ENCODE measurements around the gene NOG.

DNA sequence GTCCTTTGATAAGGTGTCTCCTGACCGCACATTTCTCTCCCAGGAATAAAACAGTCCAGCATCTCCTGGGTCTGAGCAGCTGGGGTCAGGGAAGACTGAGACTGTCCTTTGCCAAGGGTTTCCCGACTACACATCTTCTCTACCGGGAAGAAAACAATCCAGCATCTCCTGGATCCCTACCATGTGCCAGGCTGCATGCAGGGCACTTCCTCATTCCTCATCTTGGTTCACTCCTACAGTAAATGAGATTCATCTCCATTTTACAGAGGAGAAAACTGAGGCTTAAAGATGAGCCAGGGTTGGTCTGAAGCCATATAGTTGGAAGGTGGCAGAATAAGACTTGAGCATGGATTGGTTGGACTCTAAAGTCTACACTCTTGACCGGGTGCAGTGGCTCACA lies 36.7 kb downstream of the NOG start:
- TF ChIP-seq, protein P1, sequence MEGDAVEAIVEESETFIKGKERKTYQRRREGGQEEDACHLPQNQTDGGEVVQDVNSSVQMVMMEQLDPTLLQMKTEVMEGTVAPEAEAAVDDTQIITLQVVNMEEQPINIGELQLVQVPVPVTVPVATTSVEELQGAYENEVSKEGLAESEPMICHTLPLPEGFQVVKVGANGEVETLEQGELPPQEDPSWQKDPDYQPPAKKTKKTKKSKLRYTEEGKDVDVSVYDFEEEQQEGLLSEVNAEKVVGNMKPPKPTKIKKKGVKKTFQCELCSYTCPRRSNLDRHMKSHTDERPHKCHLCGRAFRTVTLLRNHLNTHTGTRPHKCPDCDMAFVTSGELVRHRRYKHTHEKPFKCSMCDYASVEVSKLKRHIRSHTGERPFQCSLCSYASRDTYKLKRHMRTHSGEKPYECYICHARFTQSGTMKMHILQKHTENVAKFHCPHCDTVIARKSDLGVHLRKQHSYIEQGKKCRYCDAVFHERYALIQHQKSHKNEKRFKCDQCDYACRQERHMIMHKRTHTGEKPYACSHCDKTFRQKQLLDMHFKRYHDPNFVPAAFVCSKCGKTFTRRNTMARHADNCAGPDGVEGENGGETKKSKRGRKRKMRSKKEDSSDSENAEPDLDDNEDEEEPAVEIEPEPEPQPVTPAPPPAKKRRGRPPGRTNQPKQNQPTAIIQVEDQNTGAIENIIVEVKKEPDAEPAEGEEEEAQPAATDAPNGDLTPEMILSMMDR (IDR thresholded peaks at IDR 0.05): 0 out of 2 replicates have a peak, but pooled peaks have one; percentile 4
- no peak for TF ChIP-seq ZFX (IDR thresholded peaks at IDR 0.05; ENCODE audit: borderline replicate concordance)

Measured in 22Rv1 (cell line).